ENCODE data around the gene OSBPL8.

OSBPL8 gene

DNA sequence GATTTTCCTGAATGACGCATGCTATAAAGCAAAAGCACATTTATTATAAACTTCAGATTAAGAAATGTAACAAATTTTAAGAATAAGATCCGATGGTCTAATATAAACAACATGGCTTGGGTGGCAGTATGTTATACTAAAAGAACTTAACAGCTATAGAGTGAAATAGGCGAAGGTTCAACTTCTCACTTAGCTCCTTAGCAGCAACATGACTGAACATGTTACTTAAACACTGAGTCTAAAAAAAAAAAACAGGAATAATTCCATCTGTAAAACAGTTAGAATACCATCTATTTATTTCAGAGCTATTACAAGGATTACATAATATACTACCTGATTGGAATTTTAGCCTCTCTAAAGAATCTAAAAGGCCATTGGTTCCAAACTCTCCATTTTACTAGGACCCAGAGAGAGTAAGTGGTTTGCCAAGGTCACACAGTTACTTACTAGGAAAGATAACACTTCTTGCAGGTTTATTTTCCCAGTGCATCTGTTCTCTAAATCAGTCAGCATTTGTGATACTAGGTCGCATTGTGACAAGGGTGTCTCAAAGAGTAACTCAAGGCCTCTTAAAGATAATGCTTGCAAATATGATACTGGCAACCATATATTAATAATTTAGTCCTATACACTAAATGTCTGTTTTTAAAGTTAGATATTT, 14.8 kb downstream of the OSBPL8 start:
- ChIA-PET CTCF (interaction anchor here (0.6 to 3.2 kb wide), 3 partner anchors 16 to 921 kb away, joined by 3 to 11 read pairs (median 4); no protein-coding TSS in a partner anchor), POLR2A (interaction anchor here (1.2 kb wide), 1 partner anchor 15 kb away, joined by 5 read pairs; the partner anchor contains the start of gene OSBPL8)
- peaks cover 34% of the 10 kb centered on the region for H3K4me1 ChIP-seq (ENCODE audit: control insufficient read depth, insufficient read depth, low read length)
- no peak overlapping the region for H3K27ac ChIP-seq (ENCODE audit: extremely low read depth, low read depth, low read length)
- H3K36me3 ChIP-seq (ENCODE audit: control insufficient read depth in 2 of 2, insufficient read depth in 1 of 2, low read length in 2 of 2) = no peaks in the 10 kb centered on the region
- no peaks in the 10 kb centered on the region for H3K9me3 ChIP-seq (ENCODE audit: control insufficient read depth, insufficient read depth, low read depth, low read length)
- no peak overlapping the region for H3K4me3 ChIP-seq (ENCODE audit: low read depth, low read length)
- TF ChIP-seq, protein P1, sequence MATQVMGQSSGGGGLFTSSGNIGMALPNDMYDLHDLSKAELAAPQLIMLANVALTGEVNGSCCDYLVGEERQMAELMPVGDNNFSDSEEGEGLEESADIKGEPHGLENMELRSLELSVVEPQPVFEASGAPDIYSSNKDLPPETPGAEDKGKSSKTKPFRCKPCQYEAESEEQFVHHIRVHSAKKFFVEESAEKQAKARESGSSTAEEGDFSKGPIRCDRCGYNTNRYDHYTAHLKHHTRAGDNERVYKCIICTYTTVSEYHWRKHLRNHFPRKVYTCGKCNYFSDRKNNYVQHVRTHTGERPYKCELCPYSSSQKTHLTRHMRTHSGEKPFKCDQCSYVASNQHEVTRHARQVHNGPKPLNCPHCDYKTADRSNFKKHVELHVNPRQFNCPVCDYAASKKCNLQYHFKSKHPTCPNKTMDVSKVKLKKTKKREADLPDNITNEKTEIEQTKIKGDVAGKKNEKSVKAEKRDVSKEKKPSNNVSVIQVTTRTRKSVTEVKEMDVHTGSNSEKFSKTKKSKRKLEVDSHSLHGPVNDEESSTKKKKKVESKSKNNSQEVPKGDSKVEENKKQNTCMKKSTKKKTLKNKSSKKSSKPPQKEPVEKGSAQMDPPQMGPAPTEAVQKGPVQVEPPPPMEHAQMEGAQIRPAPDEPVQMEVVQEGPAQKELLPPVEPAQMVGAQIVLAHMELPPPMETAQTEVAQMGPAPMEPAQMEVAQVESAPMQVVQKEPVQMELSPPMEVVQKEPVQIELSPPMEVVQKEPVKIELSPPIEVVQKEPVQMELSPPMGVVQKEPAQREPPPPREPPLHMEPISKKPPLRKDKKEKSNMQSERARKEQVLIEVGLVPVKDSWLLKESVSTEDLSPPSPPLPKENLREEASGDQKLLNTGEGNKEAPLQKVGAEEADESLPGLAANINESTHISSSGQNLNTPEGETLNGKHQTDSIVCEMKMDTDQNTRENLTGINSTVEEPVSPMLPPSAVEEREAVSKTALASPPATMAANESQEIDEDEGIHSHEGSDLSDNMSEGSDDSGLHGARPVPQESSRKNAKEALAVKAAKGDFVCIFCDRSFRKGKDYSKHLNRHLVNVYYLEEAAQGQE (tag by site-specific recombination; IDR thresholded peaks at IDR 0.05) = no peak
- TF ChIP-seq GFI1B (tag by site-specific recombination; IDR thresholded peaks at IDR 0.05) = no peak
- TF ChIP-seq, protein P2, sequence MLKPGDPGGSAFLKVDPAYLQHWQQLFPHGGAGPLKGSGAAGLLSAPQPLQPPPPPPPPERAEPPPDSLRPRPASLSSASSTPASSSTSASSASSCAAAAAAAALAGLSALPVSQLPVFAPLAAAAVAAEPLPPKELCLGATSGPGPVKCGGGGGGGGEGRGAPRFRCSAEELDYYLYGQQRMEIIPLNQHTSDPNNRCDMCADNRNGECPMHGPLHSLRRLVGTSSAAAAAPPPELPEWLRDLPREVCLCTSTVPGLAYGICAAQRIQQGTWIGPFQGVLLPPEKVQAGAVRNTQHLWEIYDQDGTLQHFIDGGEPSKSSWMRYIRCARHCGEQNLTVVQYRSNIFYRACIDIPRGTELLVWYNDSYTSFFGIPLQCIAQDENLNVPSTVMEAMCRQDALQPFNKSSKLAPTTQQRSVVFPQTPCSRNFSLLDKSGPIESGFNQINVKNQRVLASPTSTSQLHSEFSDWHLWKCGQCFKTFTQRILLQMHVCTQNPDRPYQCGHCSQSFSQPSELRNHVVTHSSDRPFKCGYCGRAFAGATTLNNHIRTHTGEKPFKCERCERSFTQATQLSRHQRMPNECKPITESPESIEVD (tag by site-specific recombination; IDR thresholded peaks at IDR 0.05) = peak; percentile 49
- 0 out of 2 replicates have a peak, but pooled peaks have one; percentile 28 for TF ChIP-seq PRDM1 (tag by site-specific recombination; IDR thresholded peaks at IDR 0.05)
- TF ChIP-seq ZNF175 (tag by site-specific recombination; IDR thresholded peaks at IDR 0.05) = no peak
- no peak for TF ChIP-seq ZNF10 (tag by site-specific recombination; IDR thresholded peaks at IDR 0.05)

DNA sequence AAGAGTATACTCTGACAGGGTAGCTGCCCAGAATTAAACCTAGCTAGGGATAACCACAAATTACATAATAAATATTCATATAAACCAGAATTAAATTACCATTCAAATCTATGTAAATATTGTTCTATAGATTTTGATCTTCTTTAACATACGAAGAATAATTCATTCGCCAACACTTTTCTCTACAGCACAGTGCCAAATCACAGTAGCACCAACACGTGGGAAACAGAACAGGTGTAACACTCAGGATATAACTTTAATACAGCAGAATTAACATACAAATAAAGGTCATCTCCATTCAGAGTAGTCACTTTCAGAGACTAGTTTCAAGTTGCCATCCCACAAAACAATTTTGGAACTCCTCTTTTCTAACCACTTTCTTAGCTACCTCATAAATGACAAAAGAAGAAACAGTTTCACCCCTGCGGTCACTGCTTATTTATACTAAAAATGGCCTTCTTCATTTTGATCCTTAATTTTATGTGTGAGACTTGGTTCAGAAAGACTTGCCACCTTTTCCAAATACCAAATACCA, 15.7 kb downstream of the OSBPL8 start:
- Histone ChIP-seq H3K4me1 (ENCODE audit: control insufficient read depth, insufficient read depth, low read length) (peaks cover 30% of the 10 kb centered on the region), H3K36me3 (ENCODE audit: control insufficient read depth in 2 of 2, insufficient read depth in 1 of 2, low read length in 2 of 2) (no peaks in the 10 kb centered on the region), H3K4me3 (ENCODE audit: low read depth, low read length) (no peak overlapping the region), H3K9me3 (ENCODE audit: control insufficient read depth, insufficient read depth, low read depth, low read length) (no peaks in the 10 kb centered on the region), H3K27ac (ENCODE audit: extremely low read depth, low read depth, low read length) (no peak overlapping the region)
- POLR2A ChIA-PET = interaction anchor here (1.2 kb wide), 1 partner anchor 16 kb away, joined by 5 read pairs; the partner anchor contains the start of gene OSBPL8
- CTCF ChIA-PET = interaction anchor here (0.6 to 3.2 kb wide), 2 partner anchors 43 to 920 kb away, joined by 4 to 11 read pairs; no protein-coding TSS in a partner anchor
- TF ChIP-seq ZNF175 (tag by site-specific recombination; IDR thresholded peaks at IDR 0.05) = no peak
- TF ChIP-seq, protein P1 (tag by site-specific recombination; IDR thresholded peaks at IDR 0.05) = no peak
- TF ChIP-seq, protein P3, sequence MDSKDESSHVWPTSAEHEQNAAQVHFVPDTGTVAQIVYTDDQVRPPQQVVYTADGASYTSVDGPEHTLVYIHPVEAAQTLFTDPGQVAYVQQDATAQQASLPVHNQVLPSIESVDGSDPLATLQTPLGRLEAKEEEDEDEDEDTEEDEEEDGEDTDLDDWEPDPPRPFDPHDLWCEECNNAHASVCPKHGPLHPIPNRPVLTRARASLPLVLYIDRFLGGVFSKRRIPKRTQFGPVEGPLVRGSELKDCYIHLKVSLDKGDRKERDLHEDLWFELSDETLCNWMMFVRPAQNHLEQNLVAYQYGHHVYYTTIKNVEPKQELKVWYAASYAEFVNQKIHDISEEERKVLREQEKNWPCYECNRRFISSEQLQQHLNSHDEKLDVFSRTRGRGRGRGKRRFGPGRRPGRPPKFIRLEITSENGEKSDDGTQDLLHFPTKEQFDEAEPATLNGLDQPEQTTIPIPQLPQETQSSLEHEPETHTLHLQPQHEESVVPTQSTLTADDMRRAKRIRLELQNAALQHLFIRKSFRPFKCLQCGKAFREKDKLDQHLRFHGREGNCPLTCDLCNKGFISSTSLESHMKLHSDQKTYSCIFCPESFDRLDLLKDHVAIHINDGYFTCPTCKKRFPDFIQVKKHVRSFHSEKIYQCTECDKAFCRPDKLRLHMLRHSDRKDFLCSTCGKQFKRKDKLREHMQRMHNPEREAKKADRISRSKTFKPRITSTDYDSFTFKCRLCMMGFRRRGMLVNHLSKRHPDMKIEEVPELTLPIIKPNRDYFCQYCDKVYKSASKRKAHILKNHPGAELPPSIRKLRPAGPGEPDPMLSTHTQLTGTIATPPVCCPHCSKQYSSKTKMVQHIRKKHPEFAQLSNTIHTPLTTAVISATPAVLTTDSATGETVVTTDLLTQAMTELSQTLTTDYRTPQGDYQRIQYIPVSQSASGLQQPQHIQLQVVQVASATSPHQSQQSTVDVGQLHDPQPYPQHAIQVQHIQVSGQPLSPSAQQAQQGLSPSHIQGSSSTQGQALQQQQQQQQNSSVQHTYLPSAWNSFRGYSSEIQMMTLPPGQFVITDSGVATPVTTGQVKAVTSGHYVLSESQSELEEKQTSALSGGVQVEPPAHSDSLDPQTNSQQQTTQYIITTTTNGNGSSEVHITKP (tag by site-specific recombination; IDR thresholded peaks at IDR 0.05) = no peak
- TF ChIP-seq, protein P4, sequence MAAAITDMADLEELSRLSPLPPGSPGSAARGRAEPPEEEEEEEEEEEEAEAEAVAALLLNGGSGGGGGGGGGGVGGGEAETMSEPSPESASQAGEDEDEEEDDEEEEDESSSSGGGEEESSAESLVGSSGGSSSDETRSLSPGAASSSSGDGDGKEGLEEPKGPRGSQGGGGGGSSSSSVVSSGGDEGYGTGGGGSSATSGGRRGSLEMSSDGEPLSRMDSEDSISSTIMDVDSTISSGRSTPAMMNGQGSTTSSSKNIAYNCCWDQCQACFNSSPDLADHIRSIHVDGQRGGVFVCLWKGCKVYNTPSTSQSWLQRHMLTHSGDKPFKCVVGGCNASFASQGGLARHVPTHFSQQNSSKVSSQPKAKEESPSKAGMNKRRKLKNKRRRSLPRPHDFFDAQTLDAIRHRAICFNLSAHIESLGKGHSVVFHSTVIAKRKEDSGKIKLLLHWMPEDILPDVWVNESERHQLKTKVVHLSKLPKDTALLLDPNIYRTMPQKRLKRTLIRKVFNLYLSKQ (tag by site-specific recombination; IDR thresholded peaks at IDR 0.05; ENCODE audit: borderline replicate concordance) = no peak
- no peak for TF ChIP-seq ZBTB48 (tag by site-specific recombination; IDR thresholded peaks at IDR 0.05)
- TF ChIP-seq, protein P5, sequence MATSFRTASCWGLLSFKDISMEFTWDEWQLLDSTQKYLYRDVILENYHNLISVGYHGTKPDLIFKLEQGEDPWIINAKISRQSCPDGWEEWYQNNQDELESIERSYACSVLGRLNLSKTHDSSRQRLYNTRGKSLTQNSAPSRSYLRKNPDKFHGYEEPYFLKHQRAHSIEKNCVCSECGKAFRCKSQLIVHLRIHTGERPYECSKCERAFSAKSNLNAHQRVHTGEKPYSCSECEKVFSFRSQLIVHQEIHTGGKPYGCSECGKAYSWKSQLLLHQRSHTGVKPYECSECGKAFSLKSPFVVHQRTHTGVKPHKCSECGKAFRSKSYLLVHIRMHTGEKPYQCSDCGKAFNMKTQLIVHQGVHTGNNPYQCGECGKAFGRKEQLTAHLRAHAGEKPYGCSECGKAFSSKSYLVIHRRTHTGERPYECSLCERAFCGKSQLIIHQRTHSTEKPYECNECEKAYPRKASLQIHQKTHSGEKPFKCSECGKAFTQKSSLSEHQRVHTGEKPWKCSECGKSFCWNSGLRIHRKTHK (tag by site-specific recombination; IDR thresholded peaks at IDR 0.05) = no peak
- TF ChIP-seq BCL11B (tag by site-specific recombination; IDR thresholded peaks at IDR 0.05; ENCODE audit: low read depth) = no peak
- TF ChIP-seq ZSCAN23 (tag by site-specific recombination; IDR thresholded peaks at IDR 0.05) = no peak
- TF ChIP-seq ZNF776 (tag by site-specific recombination; IDR thresholded peaks at IDR 0.05; ENCODE audit: borderline replicate concordance) = no peak
- TF ChIP-seq ZNF202 (tag by site-specific recombination; IDR thresholded peaks at IDR 0.05; ENCODE audit: borderline replicate concordance) = no peak
- no peak for TF ChIP-seq ZNF239 (tag by site-specific recombination; IDR thresholded peaks at IDR 0.05)

Measured in HEK293 (cell line).